Hepatocyte (in vitro differentiated cells): ENCODE measurements around the gene LOXHD1.

Experiments
- CTCF ChIP-seq: fragments of 200-600 bp; sonication (generic); IDR thresholded peaks from 2 replicates; pipeline ENCODE4 v1.5.1; 2016; ENCODE audit warnings: antibody characterized with exemption, mild to moderate bottlenecking; ENCODE audit not compliant: poor library complexity
- EZH2 ChIP-seq: fragments of 200-600 bp; sonication (generic); IDR thresholded peaks from 2 replicates; pipeline ENCODE4 v1.6.1; 2016; ENCODE audit warnings: antibody characterized with exemption, mild to moderate bottlenecking, borderline replicate concordance

DNA sequence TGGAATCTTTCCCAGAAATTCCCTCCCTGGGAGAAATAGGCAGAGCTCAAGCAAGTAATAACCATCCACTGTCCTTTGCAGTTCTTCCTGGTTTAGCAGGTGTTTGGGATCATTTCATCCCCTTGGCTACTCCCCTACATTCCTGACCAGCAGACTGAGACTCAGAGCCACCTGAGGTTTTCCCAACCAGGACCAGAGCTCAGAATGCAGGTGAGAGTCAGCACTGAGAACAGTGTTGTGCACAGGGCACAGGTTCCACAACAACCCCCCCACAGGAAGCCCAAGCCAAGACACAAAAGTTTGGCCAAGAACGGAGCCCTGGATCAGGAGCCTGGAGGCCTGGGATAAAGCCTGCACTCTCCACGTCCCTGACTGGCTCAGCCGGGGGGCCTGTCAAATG is 21.0 kb upstream of the LOXHD1 start:
- TF ChIP-seq CTCF (no peak), EZH2 (no peak)
